ENCODE results near the gene CCDC50. TPM values are rescaled to one million over a fixed set of nuclear protein-coding genes. Genes with fewer than 3 reads are reported as not detected.

Gene CCDC50
- total and polyA plus RNA-seq, 2 of the 8 experiments (the other 6 are each of a cell fraction or from before 2014, with no cell fraction given): 7.3 to 19.2 TPM

DNA sequence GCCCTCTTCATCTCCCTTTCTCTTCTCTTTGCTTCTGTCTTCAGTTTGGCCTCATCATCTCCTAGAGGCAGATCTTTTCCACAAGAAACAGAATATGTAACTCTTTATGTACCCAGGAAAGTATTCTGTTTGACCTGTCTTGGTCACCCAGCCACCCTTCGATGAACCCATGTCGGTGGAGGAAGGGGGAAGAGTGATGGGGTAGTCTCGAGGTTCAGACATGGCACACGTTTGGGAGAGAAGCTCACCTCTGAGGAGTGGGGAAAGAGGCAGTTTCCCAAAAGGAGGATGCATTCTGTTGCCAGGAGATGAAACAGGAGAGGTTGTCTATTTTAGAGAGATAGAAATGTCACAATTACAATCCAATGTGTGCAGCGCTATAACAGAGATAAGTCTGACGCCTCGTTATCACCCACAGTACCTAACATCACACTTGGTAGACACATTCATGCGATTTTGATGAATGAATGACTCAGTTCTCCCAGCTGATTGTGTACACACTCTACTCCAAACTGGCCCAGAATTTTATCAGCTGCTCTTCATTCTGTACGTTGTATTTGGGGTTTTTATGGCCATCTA lies 722 bp upstream of the CCDC50 start:
- Histone ChIP-seq H4K5ac (ENCODE audit: insufficient read length, low read depth, low read length) (no peak overlapping the region), H3K79me2 (ENCODE audit: control insufficient read depth in 1 of 2, insufficient read depth in 2 of 2, low read length in 2 of 2) (peaks cover 0 to 25% of the 10 kb centered on the region in 2 experiments; a peak in 2 of 4 replicates), H3K36me3 (ENCODE audit: control insufficient read depth in 2 of 4, insufficient read depth in 4 of 4, low read length in 3 of 4) (no peaks in the 10 kb centered on the region), H3K14ac (ENCODE audit: insufficient read length) (no peak overlapping the region), H3K27me3 (replicated peaks in 1 of 4; ENCODE audit: control insufficient read depth in 3 of 4, extremely low read depth in 1 of 4, insufficient read depth in 3 of 4, low read length in 3 of 4) (peaks cover 2 to 14% (median 11%) of the 10 kb centered on the region in 4 experiments), H3K4me2 (ENCODE audit: insufficient read depth in 1 of 2, low read depth in 2 of 2, low read length in 2 of 2) (peak overlapping the region; percentile 81 to 99), H3K4me1 (replicated peaks in 1 of 4; ENCODE audit: control insufficient read depth in 3 of 4, insufficient read depth in 4 of 4, low read length in 3 of 4) (peaks cover 0 to 11% (median 6%) of the 10 kb centered on the region in 4 experiments; a peak in 6 of 7 replicates), H2BK120ac (replicated peaks; ENCODE audit: low read depth, low read length) (no peak overlapping the region), H4K91ac (replicated peaks; ENCODE audit: insufficient read length, low read length) (no peak overlapping the region), H3K4ac (replicated peaks; ENCODE audit: insufficient read length, low read depth, low read length) (no peak overlapping the region), H4K20me1 (replicated peaks in 1 of 2; ENCODE audit: control insufficient read depth in 1 of 2, insufficient read depth in 2 of 2, low read length in 2 of 2) (no peaks in the 10 kb centered on the region), H3K9me3 (ENCODE audit: insufficient read depth in 2 of 2, low read depth in 1 of 2, low read length in 1 of 2) (no peaks in the 10 kb centered on the region), H2BK15ac (ENCODE audit: low read length) (no peak overlapping the region), H3K56ac (replicated peaks; ENCODE audit: insufficient read length, low read depth, low read length) (no peak overlapping the region), H2BK5ac (ENCODE audit: low read depth, low read length) (no peak overlapping the region), H2AFZ (ENCODE audit: low read length) (peak overlapping the region; percentile 37; the same call in 1 of the 2 replicates), H2BK12ac (ENCODE audit: low read depth, low read length) (0 out of 2 replicates have a peak overlapping the region, but pooled peaks have one; percentile 2), H3K4me3 (ENCODE audit: extremely low read depth in 1 of 4, insufficient read depth in 2 of 4, low read depth in 3 of 4, low read length in 4 of 4) (peak overlapping the region; percentile 64 to 87 (median 67); a peak in 7 of 8 replicates), H3K23ac (ENCODE audit: insufficient read length) (no peak overlapping the region), H3K27ac (ENCODE audit: low read depth, low read length) (no peak overlapping the region), H3K23me2 (ENCODE audit: low read depth, low read length) (peaks cover 5% of the 10 kb centered on the region; the same call in 1 of the 2 replicates), H2AK5ac (ENCODE audit: low read depth, low read length) (no peak overlapping the region), H3K9ac (replicated peaks in 1 of 4; ENCODE audit: extremely low read depth in 1 of 4, low read depth in 3 of 4, low read length in 3 of 4) (peak overlapping the region in 2 of 4 experiments; percentile 66 to 70; a peak in 1 of 7 replicates), H2BK20ac (ENCODE audit: low read length) (no peak overlapping the region), H4K8ac (ENCODE audit: extremely low read depth, insufficient read depth, low read length) (no peak overlapping the region), H3K18ac (ENCODE audit: extremely low read depth, low read length) (no peak overlapping the region), H3K79me1 (ENCODE audit: low read depth, low read length) (no peaks in the 10 kb centered on the region)
- TF ChIP-seq TEAD4 (IDR thresholded peaks at IDR 0.05; ENCODE audit: low read depth, low read length) (no peak), SIRT6 (IDR thresholded peaks at IDR 0.05; ENCODE audit: low read length) (no peak), ATF2 (IDR thresholded peaks at IDR 0.05; ENCODE audit: low read length) (no peak)
- ChIA-PET CTCF (ENCODE audit: partially characterized antibody) (interaction anchor here (0.7 kb wide), 1 partner anchor 83 kb away, joined by 3 read pairs; no protein-coding TSS in a partner anchor), POLR2A (ENCODE audit: partially characterized antibody) (interaction anchor here (0.5 to 0.6 kb wide), 2 partner anchors 376 to 463 kb away, joined by 3 to 5 read pairs; no protein-coding TSS in a partner anchor)
- no peak for DNase-seq (ENCODE audit: low read depth in 1 of 2, low spot score in 2 of 2)
- WGBS, 2 experiments (ENCODE audit: extremely low coverage in 1 of 2, insufficient coverage in 1 of 2, insufficient read length in 1 of 2, insufficient replicate concordance in 2 of 2, low coverage in 1 of 2, low lambda C conversion rate in 2 of 2, missing lambda C conversion rate in 1 of 2): 70% methylated on average over 9 of the region's 9 CpGs; no CpG with 5 or more reads in 1 of the 2 experiments
- FAIRE-seq: no peak

Measured in H1 (cell line).